Panc1 (cell line): ENCODE results near the gene RITA1.

Experiments used
- POLR2AphosphoS5 ChIP-seq: IDR thresholded peaks from 2 replicates; pipeline ENCODE4 v1.6.1; 2012; ENCODE audit warnings: mild to moderate bottlenecking, low read depth, low read length, moderate library complexity
- REST ChIP-seq, 2 experiments: IDR thresholded peaks; 2 replicates each; pipeline ENCODE4 v1.6.1; 2011 to 2012; ENCODE audit warnings: low read depth in 2 of 2, control low read depth in 1 of 2, low read length in 1 of 2, mild to moderate bottlenecking in 1 of 2, moderate library complexity in 1 of 2; ENCODE audit not compliant: insufficient read depth in 1 of 2
- SIN3A ChIP-seq: IDR thresholded peaks from 2 replicates; pipeline ENCODE4 v1.6.1; 2012; ENCODE audit warnings: low read depth, mild to moderate bottlenecking, low read length, moderate library complexity, borderline replicate concordance; ENCODE audit not compliant: insufficient read depth
- TCF7L2 ChIP-seq: IDR thresholded peaks from 2 replicates; pipeline ENCODE4 v1.6.1; 2011; ENCODE audit warnings: mild to moderate bottlenecking, low read depth, low read length, inconsistent platforms
- TF ChIP-seq, protein P1 (sequence below): fragments of 450-650 bp; IDR thresholded peaks from 2 replicates; pipeline ENCODE4 v1.5.1; 2017; ENCODE audit warnings: mild to moderate bottlenecking

DNA sequence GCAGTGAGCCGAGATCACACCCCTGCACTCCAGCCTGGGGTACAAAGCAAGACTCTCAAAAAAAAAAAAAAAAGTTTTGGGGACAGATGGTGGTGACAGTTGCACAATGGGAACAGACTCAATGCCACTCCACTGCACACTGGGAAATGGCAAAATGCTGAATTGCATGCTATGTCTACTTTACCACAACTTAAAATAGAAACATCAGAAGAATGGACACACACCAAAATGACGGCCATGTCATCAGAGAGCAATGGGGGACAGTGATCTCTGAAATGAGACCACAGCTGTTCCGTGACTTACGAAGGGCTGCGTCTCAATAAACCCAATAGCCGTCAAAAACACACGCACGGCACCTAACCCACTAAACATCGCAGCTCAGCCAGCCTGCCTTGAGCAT, 14.0 kb upstream of the RITA1 start:
- TF ChIP-seq, protein P1, sequence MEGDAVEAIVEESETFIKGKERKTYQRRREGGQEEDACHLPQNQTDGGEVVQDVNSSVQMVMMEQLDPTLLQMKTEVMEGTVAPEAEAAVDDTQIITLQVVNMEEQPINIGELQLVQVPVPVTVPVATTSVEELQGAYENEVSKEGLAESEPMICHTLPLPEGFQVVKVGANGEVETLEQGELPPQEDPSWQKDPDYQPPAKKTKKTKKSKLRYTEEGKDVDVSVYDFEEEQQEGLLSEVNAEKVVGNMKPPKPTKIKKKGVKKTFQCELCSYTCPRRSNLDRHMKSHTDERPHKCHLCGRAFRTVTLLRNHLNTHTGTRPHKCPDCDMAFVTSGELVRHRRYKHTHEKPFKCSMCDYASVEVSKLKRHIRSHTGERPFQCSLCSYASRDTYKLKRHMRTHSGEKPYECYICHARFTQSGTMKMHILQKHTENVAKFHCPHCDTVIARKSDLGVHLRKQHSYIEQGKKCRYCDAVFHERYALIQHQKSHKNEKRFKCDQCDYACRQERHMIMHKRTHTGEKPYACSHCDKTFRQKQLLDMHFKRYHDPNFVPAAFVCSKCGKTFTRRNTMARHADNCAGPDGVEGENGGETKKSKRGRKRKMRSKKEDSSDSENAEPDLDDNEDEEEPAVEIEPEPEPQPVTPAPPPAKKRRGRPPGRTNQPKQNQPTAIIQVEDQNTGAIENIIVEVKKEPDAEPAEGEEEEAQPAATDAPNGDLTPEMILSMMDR: no peak
- no peak for TF ChIP-seq POLR2AphosphoS5
- TF ChIP-seq REST (IDR thresholded peaks at IDR 0.05; ENCODE audit: insufficient read depth in 1 of 2, low read depth in 2 of 2, low read length in 1 of 2): no peak
- TF ChIP-seq TCF7L2: no peak
- TF ChIP-seq SIN3A: no peak
